PFSK-1 (cell line): ENCODE measurements around the gene NXPE3.

Source experiments
- FOXP2 ChIP-seq: optimal IDR thresholded peaks from 2 replicates; pipeline ENCODE3; 2011; ENCODE audit warnings: borderline replicate concordance, control low read depth, inconsistent platforms; ENCODE audit not compliant: insufficient read depth; ENCODE audit errors: extremely low read length, extremely low read depth
- POLR2AphosphoS5 ChIP-seq: IDR thresholded peaks from 2 replicates; pipeline ENCODE4 v1.6.1; 2012; ENCODE audit warnings: low read depth, mild to moderate bottlenecking, control low read depth, low read length, moderate library complexity
- REST ChIP-seq, 2 experiments: IDR thresholded peaks; 2 replicates each; pipeline versions ENCODE4 v1.6.1 to v1.8.0; 2011 to 2012; ENCODE audit warnings: low read depth in 2 of 2, low read length in 2 of 2, control low read depth in 1 of 2, inconsistent platforms in 1 of 2, mild to moderate bottlenecking in 1 of 2, moderate library complexity in 1 of 2; ENCODE audit not compliant: insufficient read depth in 1 of 2
- SIN3A ChIP-seq: IDR thresholded peaks from 2 replicates; pipeline ENCODE4 v1.6.1; 2012; ENCODE audit warnings: mild to moderate bottlenecking, low read length, moderate library complexity, borderline replicate concordance; ENCODE audit not compliant: insufficient read depth
- TAF1 ChIP-seq: IDR thresholded peaks from 2 replicates; pipeline ENCODE4 v1.6.1; 2012; ENCODE audit warnings: low read length, control low read depth, borderline replicate concordance; ENCODE audit not compliant: insufficient read depth

Gene NXPE3

GRCh38 chr3:101838691-101839090, 59.7 kb downstream of the NXPE3 start:
- TF ChIP-seq SIN3A, result no peak
- TF ChIP-seq REST (IDR thresholded peaks at IDR 0.05; ENCODE audit: insufficient read depth in 1 of 2, low read depth in 2 of 2, low read length in 2 of 2), result no peak
- TF ChIP-seq FOXP2, result no peak
- no peak for TF ChIP-seq TAF1
- no peak for TF ChIP-seq POLR2AphosphoS5

- TF ChIP-seq TAF1, result no peak
- TF ChIP-seq POLR2AphosphoS5, result no peak
- TF ChIP-seq SIN3A, result no peak
- no peak for TF ChIP-seq REST (IDR thresholded peaks at IDR 0.05; ENCODE audit: insufficient read depth in 1 of 2, low read depth in 2 of 2, low read length in 2 of 2)
- TF ChIP-seq FOXP2, result no peak
Measured at GRCh38 chr3:101840066-101840465, 61.1 kb downstream of the NXPE3 start.

- TF ChIP-seq REST (IDR thresholded peaks at IDR 0.05; ENCODE audit: insufficient read depth in 1 of 2, low read depth in 2 of 2, low read length in 2 of 2) (no peak), TAF1 (no peak), POLR2AphosphoS5 (no peak), SIN3A (no peak), FOXP2 (no peak)
Measured at GRCh38 chr3:101842245-101842934, 63.4 kb downstream of the NXPE3 start.

GRCh38 chr3:101842935-101843330, 63.9 kb downstream of the NXPE3 start:
- no peak for TF ChIP-seq REST (IDR thresholded peaks at IDR 0.05; ENCODE audit: insufficient read depth in 1 of 2, low read depth in 2 of 2, low read length in 2 of 2)
- TF ChIP-seq SIN3A, result no peak

- TF ChIP-seq FOXP2 (no peak), SIN3A (no peak), TAF1 (no peak), POLR2AphosphoS5 (no peak), REST (IDR thresholded peaks at IDR 0.05; ENCODE audit: insufficient read depth in 1 of 2, low read depth in 2 of 2, low read length in 2 of 2) (no peak)
Measured at GRCh38 chr3:101845425-101845824, 66.4 kb downstream of the NXPE3 start.
